Thyroid gland (tissue), 4 donors: ENCODE measurements around the gene SMIM7. TPM values are rescaled to one million over a fixed set of nuclear protein-coding genes. Genes with fewer than 3 reads are reported as not detected.

Experiments
- DNase-seq, 2 donors: peaks; one replicate each; pipeline ENCODE4 v3.0.0-alpha.2; 2019
- H3K27ac ChIP-seq, 3 donors: fragments of 200-600 bp; sonication (generic); 1 replicate in 2 of 3; 2 replicates in 1 of 3; pipeline ENCODE4 v1.5.1; 2016 to 2019; ENCODE audit warnings: mild to moderate bottlenecking in 1 of 3, moderate library complexity in 1 of 3
- H3K27me3 ChIP-seq: fragments of 200-600 bp; sonication (generic); one replicate; pipeline ENCODE4 v1.5.1; 2019
- H3K36me3 ChIP-seq, 2 donors: fragments of 200-600 bp; sonication (generic); one replicate each; pipeline ENCODE4 v1.5.1; 2016 to 2019
- H3K4me1 ChIP-seq, 2 donors: fragments of 200-600 bp; sonication (generic); one replicate each; pipeline ENCODE4 v1.5.1; 2017 to 2019
- H3K4me3 ChIP-seq, 3 donors: fragments of 200-600 bp; sonication (generic); replicated peaks in 1 of 3; 1 replicate in 2 of 3; 2 replicates in 1 of 3; pipeline ENCODE4 v1.5.1; 2016; ENCODE audit warnings: mild to moderate bottlenecking in 1 of 3
- H3K9me3 ChIP-seq: fragments of 200-600 bp; sonication (generic); one replicate; pipeline ENCODE4 v1.5.1; 2017
- POLR2A ChIP-seq, 2 donors: fragments of 450-650 bp; IDR thresholded peaks; one replicate each; pipeline ENCODE4 v1.6.1; 2017; ENCODE audit warnings: antibody characterized with exemption in 2 of 2, mild to moderate bottlenecking in 2 of 2, moderate library complexity in 1 of 2
- WGBS, 2 donors: methylation state at CpG; one replicate each; pipeline ENCODE4 v1.1.5; 2017; 5-methylcytosine and 5-hydroxymethylcytosine counted together
- intact Hi-C: fragments of 100-400 bp; cut with DNase I; formaldehyde crosslinking; loops from one replicate; pipeline ENCODE4 v1.15.1; 2023
- total RNA-seq, 4 donors: library from RNA; depleted of rRNA; stranded (reverse); fragments of >200 nt; gene quantifications; one replicate each; pipeline ENCODE4 v1.2.3, GENCODE V29; 2016
- TF ChIP-seq, protein P1 (sequence below), 6 experiments: fragments of 200-600 bp in 3 of 6; fragments of 450-650 bp in 3 of 6; sonication (generic) in 3 of 6; IDR thresholded peaks; one replicate each; pipeline ENCODE4 v1.5.1; 2016 to 2019; ENCODE audit warnings: antibody characterized with exemption in 6 of 6, mild to moderate bottlenecking in 2 of 6, inconsistent platforms in 1 of 6, moderate library complexity in 1 of 6

The SMIM7 gene
- total RNA-seq, 4 donors from 2014 or later: 80.9 to 171 (median 119) TPM

DNA sequence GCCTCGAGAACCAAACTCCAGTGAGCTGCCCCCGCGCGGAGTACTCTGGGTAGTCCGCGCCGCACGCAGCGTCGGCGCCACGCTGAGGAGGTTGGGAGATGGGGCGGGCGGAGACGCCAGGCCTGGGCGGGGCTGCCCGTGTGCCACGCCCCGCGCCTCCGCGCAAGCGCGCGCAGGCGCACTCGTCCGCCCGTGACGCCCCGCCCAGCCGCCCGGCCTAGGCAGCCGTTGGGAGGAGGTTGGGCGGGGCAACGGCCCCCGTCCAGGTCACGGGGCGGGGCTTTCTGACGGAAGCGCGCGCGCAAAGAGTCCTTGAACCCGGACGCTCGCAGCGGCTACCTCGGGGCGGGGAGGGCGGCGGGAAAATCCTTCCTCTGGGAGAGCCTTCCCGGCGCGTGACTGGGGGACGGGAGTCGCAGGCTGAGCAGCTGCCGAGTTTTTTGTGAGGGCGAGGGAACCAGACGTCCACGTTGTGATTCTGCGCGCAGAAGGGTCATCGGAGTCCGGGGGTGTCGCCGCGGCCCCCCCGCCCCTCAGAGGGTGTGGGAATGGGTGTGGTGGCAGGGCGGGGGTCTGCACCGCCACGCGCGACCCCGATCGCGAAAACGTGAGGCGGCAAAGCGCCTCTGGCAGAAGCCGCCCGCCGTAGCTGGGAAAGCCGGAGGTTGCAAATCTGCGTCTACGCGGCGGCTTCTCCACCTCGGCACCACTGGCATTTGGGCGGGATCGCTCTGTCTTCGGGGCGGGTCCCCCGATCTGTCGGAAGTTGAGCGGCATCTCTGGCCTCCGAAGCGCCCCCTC is 31.6 kb downstream of the SMIM7 start, which contains the start of gene MED26:
Gene MED26 (minus strand): TSS at position 22 of the 801 bp plus-strand sequence. CDS start 261 bp downstream, outside the sequence.
- 0% methylated on average over 13 to 16 of the region's 98 CpGs for WGBS, 2 donors
- H3K27ac ChIP-seq: peak within 1 kb of the TSS; percentile 79 to 95 (median 93)
- no peaks in the 10 kb centered on the region for H3K27me3 ChIP-seq
- no peaks in the 10 kb centered on the region for H3K9me3 ChIP-seq
- intact Hi-C loops: loop anchor here (5.0 kb wide), 1 partner anchor 56 kb away; the partner anchor contains the start of gene SLC35E1
- peak in 1 of 2 donors; percentile 85 for TF ChIP-seq POLR2A (IDR thresholded peaks at IDR 0.05)
- TF ChIP-seq, protein P1, sequence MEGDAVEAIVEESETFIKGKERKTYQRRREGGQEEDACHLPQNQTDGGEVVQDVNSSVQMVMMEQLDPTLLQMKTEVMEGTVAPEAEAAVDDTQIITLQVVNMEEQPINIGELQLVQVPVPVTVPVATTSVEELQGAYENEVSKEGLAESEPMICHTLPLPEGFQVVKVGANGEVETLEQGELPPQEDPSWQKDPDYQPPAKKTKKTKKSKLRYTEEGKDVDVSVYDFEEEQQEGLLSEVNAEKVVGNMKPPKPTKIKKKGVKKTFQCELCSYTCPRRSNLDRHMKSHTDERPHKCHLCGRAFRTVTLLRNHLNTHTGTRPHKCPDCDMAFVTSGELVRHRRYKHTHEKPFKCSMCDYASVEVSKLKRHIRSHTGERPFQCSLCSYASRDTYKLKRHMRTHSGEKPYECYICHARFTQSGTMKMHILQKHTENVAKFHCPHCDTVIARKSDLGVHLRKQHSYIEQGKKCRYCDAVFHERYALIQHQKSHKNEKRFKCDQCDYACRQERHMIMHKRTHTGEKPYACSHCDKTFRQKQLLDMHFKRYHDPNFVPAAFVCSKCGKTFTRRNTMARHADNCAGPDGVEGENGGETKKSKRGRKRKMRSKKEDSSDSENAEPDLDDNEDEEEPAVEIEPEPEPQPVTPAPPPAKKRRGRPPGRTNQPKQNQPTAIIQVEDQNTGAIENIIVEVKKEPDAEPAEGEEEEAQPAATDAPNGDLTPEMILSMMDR (IDR thresholded peaks at IDR 0.05): peak in 1 of 6 experiments; percentile 13
- peaks cover 6 to 8% of the 10 kb centered on the region in 2 donors for H3K36me3 ChIP-seq
- peak within 1 kb of the TSS; percentile 92 to 99 (median 96) for H3K4me3 ChIP-seq
- peak; percentile 93 to 94 for DNase-seq
- H3K4me1 ChIP-seq: peaks cover 17 to 20% of the 10 kb centered on the region in 2 donors

DNA sequence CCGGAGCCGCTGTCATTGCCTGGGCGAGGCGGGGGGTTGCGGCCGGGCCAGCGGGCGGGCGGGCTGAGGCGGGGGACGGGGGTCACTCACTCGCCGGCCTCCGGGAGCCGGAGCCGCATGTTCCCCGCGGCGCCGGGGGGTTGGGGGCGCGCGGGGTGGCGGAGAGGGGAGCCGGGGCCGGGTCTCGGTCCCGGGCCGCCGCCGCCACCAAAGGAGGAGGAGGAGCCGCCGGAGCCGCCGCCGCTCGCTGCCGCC is 32.1 kb downstream of the SMIM7 start:
- H3K27me3 ChIP-seq: no peaks in the 10 kb centered on the region
- H3K4me3 ChIP-seq: peak overlapping the region; percentile 86 to 99 (median 96)
- peak overlapping the region; percentile 44 to 75 (median 61) for H3K27ac ChIP-seq
- no peak for DNase-seq
- no peaks in the 10 kb centered on the region for H3K9me3 ChIP-seq
- TF ChIP-seq, protein P1 (IDR thresholded peaks at IDR 0.05): peak in 1 of 6 experiments; percentile 12
- TF ChIP-seq POLR2A (IDR thresholded peaks at IDR 0.05): peak in 1 of 2 donors; percentile 25
- H3K4me1 ChIP-seq: peaks cover 17 to 20% of the 10 kb centered on the region in 2 donors
- WGBS, 2 donors: 0% methylated on average over 7 of the region's 38 CpGs; no CpG with 5 or more reads in 1 of the 2 donors
- H3K36me3 ChIP-seq: peaks cover 6% of the 10 kb centered on the region in 2 donors
- intact Hi-C loops: loop anchor here (5.0 kb wide), 1 partner anchor 56 kb away; the partner anchor contains the start of gene SLC35E1

DNA sequence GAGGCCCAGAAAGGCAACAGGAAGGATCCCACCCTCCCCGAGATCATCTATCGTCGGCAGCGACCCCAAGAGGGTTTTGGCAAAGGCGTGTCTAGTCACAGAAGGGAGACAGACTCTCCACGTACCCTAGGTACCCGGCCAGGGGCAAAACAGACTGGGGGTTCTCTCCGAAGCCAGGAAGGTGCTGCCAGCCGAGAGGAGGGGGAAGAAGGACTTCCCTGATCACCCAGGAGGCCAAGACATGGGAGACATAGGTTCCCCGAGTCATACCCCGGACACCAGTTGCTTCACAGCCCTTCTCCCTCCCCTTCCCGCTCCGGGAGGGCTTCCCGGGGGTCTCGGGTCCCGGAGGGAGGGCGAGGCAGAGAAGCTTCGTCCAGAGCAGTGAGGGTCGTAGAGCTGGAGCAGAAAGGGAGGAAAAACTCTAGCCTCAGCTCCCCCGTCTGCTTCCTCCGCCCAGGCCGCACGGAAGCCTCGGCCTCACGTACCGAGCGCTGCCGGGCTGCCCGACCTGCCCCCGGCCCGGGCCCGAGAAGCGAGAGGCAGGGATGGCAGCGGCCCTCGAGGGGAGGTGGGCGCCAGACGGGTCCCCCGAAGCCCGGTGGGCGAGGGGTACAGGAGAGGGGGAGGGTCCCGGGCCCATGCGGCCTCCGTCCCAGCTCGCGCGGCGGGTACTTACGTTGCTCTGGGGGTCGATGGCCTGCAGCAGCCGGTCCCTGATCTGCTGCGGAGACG is 32.6 kb downstream of the SMIM7 start:
- intact Hi-C loops: loop anchor here (5.0 kb wide), 1 partner anchor 55 kb away; the partner anchor contains the start of gene SLC35E1
- TF ChIP-seq, protein P1 (IDR thresholded peaks at IDR 0.05): no peak
- Histone ChIP-seq H3K27me3 (no peaks in the 10 kb centered on the region), H3K4me3 (peak overlapping the region; percentile 86 to 99 (median 96)), H3K36me3 (peaks cover 3 to 6% of the 10 kb centered on the region in 2 donors), H3K9me3 (no peaks in the 10 kb centered on the region), H3K4me1 (peaks cover 17 to 20% of the 10 kb centered on the region in 2 donors), H3K27ac (peak overlapping the region; percentile 44 to 75 (median 61))
- no peak for DNase-seq
- 0% methylated on average over 27 to 40 of the region's 52 CpGs for WGBS, 2 donors

DNA sequence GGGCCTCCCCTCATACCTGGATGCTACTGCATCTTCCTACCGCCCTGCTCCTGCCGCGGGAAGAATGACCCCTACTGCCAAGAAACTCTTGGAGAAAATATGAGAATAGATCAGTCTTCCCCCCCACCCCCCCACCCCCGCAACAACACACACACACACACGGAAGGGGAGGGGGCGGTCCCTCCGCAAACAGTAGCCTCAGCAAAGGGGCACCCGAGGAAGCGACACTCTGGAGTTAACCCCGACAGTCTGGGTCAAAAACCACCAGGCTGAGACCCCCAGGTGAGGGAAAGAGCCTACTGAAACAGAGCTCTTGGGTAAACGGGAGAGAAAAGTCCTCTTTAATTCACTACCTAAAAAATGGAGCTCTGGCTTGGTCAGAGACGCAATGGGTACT is 33.1 kb downstream of the SMIM7 start:
- Histone ChIP-seq H3K4me1 (peaks cover 17 to 20% of the 10 kb centered on the region in 2 donors), H3K4me3 (peak overlapping the region; percentile 86 to 99 (median 96)), H3K36me3 (peaks cover 3 to 6% of the 10 kb centered on the region in 2 donors), H3K27me3 (no peaks in the 10 kb centered on the region), H3K27ac (peak overlapping the region in 2 of 3 donors; percentile 61 to 75), H3K9me3 (no peaks in the 10 kb centered on the region)
- intact Hi-C loops: loop anchor here (5.0 kb wide), 1 partner anchor 54 kb away; the partner anchor contains the start of gene SLC35E1
- WGBS, 2 donors: 4 to 7% methylated on average over 12 of the region's 12 CpGs
- DNase-seq: no peak
- TF ChIP-seq, protein P1 (IDR thresholded peaks at IDR 0.05): no peak
- no peak for TF ChIP-seq POLR2A (IDR thresholded peaks at IDR 0.05)
